ENCODE results near the gene SPAG6. TPM values are rescaled to one million over a fixed set of nuclear protein-coding genes. Genes with fewer than 3 reads are reported as not detected.
A peak's percentile ranks its signal among the peaks of the same experiment; 100 is the strongest.

SPAG6 gene
- total and polyA plus RNA-seq, 9 of the 15 experiments (the other 6 are each of a cell fraction or from before 2014, with no cell fraction given): 3.5 to 23.1 (median 11.8) TPM

- TF ChIP-seq CHD7 (IDR thresholded peaks at IDR 0.05; ENCODE audit: low read depth, low read length) (no peak), HIVEP1 (CRISPR knock-in tag; IDR thresholded peaks at IDR 0.05) (no peak), TAF9B (IDR thresholded peaks at IDR 0.05; ENCODE audit: partially characterized antibody) (no peak), NFXL1 (CRISPR knock-in tag; IDR thresholded peaks at IDR 0.05) (no peak), NR2C2 (CRISPR knock-in tag; IDR thresholded peaks at IDR 0.05) (no peak), NR2C2 (tag; IDR thresholded peaks at IDR 0.05) (peak; percentile 69)
- TF ChIP-seq, protein P1, sequence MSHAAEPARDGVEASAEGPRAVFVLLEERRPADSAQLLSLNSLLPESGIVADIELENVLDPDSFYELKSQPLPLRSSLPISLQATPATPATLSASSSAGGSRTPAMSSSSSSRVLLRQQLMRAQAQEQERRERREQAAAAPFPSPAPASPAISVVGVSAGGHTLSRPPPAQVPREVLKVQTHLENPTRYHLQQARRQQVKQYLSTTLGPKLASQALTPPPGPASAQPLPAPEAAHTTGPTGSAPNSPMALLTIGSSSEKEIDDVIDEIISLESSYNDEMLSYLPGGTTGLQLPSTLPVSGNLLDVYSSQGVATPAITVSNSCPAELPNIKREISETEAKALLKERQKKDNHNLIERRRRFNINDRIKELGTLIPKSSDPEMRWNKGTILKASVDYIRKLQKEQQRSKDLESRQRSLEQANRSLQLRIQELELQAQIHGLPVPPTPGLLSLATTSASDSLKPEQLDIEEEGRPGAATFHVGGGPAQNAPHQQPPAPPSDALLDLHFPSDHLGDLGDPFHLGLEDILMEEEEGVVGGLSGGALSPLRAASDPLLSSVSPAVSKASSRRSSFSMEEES (CRISPR knock-in tag; IDR thresholded peaks at IDR 0.05): peak; percentile 24; the same call in 1 of the 2 replicates
These were observed 24.6 kb upstream of the SPAG6 start, which contains the start of gene BMI1 (continued) for GRCh38 chr10:22320591-22321155.
